IMR-90 (cell line): ENCODE measurements around the gene BET1L.

ENCODE experiments used
- BHLHE40 ChIP-seq: fragments of 150-350 bp; IDR thresholded peaks from 2 replicates; pipeline ENCODE4 v1.6.1; 2016; ENCODE audit warnings: mild to moderate bottlenecking, low read depth, low read length
- CEBPB ChIP-seq: IDR thresholded peaks from 2 replicates; pipeline ENCODE4 v1.6.1; 2012; ENCODE audit warnings: low read depth, low read length, improper control_type of control experiment
- CTCF ChIP-seq: conservative IDR thresholded peaks from 2 replicates; pipeline ENCODE4 v1.5.1; 2012; ENCODE audit warnings: mild to moderate bottlenecking, low read depth, low read length, improper control_type of control experiment
- FOS ChIP-seq: fragments of 150-350 bp; IDR thresholded peaks from 2 replicates; pipeline ENCODE4 v1.6.1; 2016; ENCODE audit warnings: low read depth, low read length
- MAFK ChIP-seq: IDR thresholded peaks from 2 replicates; pipeline ENCODE4 v1.6.1; 2012; ENCODE audit warnings: low read depth, low read length, improper control_type of control experiment
- POLR2A ChIP-seq: IDR thresholded peaks from 2 replicates; pipeline ENCODE4 v1.6.1; 2012; ENCODE audit warnings: mild to moderate bottlenecking, low read depth, low read length
- RAD21 ChIP-seq: IDR thresholded peaks from 2 replicates; pipeline ENCODE4 v1.6.1; 2012; ENCODE audit warnings: low read length, improper control_type of control experiment
- RFX5 ChIP-seq: IDR thresholded peaks from 2 replicates; pipeline ENCODE4 v1.8.0; 2012; ENCODE audit warnings: low read depth, mild to moderate bottlenecking, low read length, moderate library complexity

GRCh38 chr11:216081-216974, 9.1 kb upstream of the BET1L start:
- TF ChIP-seq RFX5 (no peak), MAFK (no peak), CTCF (no peak), BHLHE40 (no peak), RAD21 (no peak), POLR2A (no peak), FOS (no peak), CEBPB (no peak)
